Neural cell (in vitro differentiated cells): ENCODE measurements around the gene CLEC16A. TPM values are rescaled to one million over a fixed set of nuclear protein-coding genes. Genes with fewer than 3 reads are reported as not detected.

Experiments
- H2AFZ ChIP-seq: fragments of 200-600, 300-800 bp; sonication (generic), shearing (Covaris generic); 2 replicates; pipeline ENCODE4 v1.6.0; 2014; ENCODE audit warnings: low read depth, mild to moderate bottlenecking, antibody characterized with exemption, low read length, moderate library complexity
- H3F3A ChIP-seq: fragments of 200-600 bp; shearing (Covaris generic); 2 replicates; pipeline ENCODE4 v1.6.1; 2016; ENCODE audit warnings: mild to moderate bottlenecking, moderate library complexity, mixed read lengths, antibody characterized with exemption, low read length; ENCODE audit not compliant: insufficient read depth, poor library complexity, severe bottlenecking
- H3K27ac ChIP-seq: fragments of 200-600, 300-800 bp; sonication (generic), shearing (Covaris generic); 2 replicates; pipeline ENCODE4 v1.5.1; 2014; ENCODE audit warnings: mild to moderate bottlenecking, low read length, moderate library complexity
- H3K27me3 ChIP-seq: fragments of 300-800, 200-600 bp; sonication (generic), shearing (Covaris generic); 2 replicates; pipeline ENCODE4 v1.6.0; 2014; ENCODE audit warnings: mild to moderate bottlenecking, low read depth, low read length, moderate library complexity; ENCODE audit not compliant: insufficient read depth
- H3K36me3 ChIP-seq: fragments of 300-800, 200-600 bp; sonication (generic), shearing (Covaris generic); 2 replicates; pipeline ENCODE4 v1.5.1; 2014; ENCODE audit warnings: mild to moderate bottlenecking, antibody characterized with exemption, low read length, moderate library complexity; ENCODE audit not compliant: insufficient read depth
- H3K4me2 ChIP-seq: fragments of 300-800, 200-600 bp; sonication (generic), shearing (Covaris generic); 2 replicates; pipeline ENCODE4 v1.6.0; 2014; ENCODE audit warnings: mild to moderate bottlenecking, low read length
- H3K4me3 ChIP-seq: fragments of 300-800, 200-600 bp; sonication (generic), shearing (Covaris generic); 2 replicates; pipeline ENCODE4 v1.5.1; 2014; ENCODE audit warnings: mild to moderate bottlenecking, low read length, moderate library complexity
- H3K79me2 ChIP-seq: fragments of 200-600 bp; shearing (Covaris generic); replicated peaks from 2 replicates; pipeline ENCODE4 v1.6.0; 2014; ENCODE audit warnings: mild to moderate bottlenecking, low read length, moderate library complexity; ENCODE audit not compliant: insufficient read depth
- H3K9ac ChIP-seq: fragments of 300-800, 200-600 bp; sonication (generic), shearing (Covaris generic); 2 replicates; pipeline ENCODE4 v1.6.1; 2016; ENCODE audit warnings: mild to moderate bottlenecking, low read length, mixed read lengths
- H3K9me2 ChIP-seq: fragments of 200-600 bp; shearing (Covaris generic); 2 replicates; pipeline ENCODE4 v1.6.1; 2016; ENCODE audit warnings: mild to moderate bottlenecking, low read length, mixed read lengths; ENCODE audit not compliant: insufficient read depth
- H3K9me3 ChIP-seq: fragments of 200-600, 300-800 bp; sonication (generic), shearing (Covaris generic); 2 replicates; pipeline ENCODE4 v1.6.1; 2016; ENCODE audit warnings: mild to moderate bottlenecking, mixed run types, low read length, moderate library complexity, mixed read lengths
- H4K20me1 ChIP-seq: fragments of 200-600 bp; shearing (Covaris generic); 2 replicates; pipeline ENCODE4 v1.6.1; 2016; ENCODE audit warnings: mild to moderate bottlenecking, mixed run types; ENCODE audit not compliant: insufficient read depth
- CTCF ChIP-seq: fragments of 450-650 bp; IDR thresholded peaks from 2 replicates; pipeline ENCODE4 v1.5.1; 2014; ENCODE audit warnings: antibody characterized with exemption, mild to moderate bottlenecking, moderate library complexity; ENCODE audit not compliant: poor library complexity, severe bottlenecking
- EP300 ChIP-seq: fragments of 450-650 bp; conservative IDR thresholded peaks from 2 replicates; pipeline ENCODE4 v1.6.1; 2014; ENCODE audit warnings: antibody characterized with exemption, mild to moderate bottlenecking, moderate library complexity; ENCODE audit not compliant: poor library complexity, severe bottlenecking
- EZH2 ChIP-seq: fragments of 200-600, 300-800 bp; shearing (Covaris generic), sonication (generic); IDR thresholded peaks from 2 replicates; pipeline ENCODE4 v1.6.1; 2014; ENCODE audit warnings: antibody characterized with exemption, low read length, borderline replicate concordance, mild to moderate bottlenecking; ENCODE audit not compliant: insufficient read depth, poor library complexity, severe bottlenecking
- MXI1 ChIP-seq: fragments of 450-650 bp; conservative IDR thresholded peaks from 2 replicates; pipeline ENCODE4 v1.6.1; 2014; ENCODE audit warnings: antibody characterized with exemption, mild to moderate bottlenecking; ENCODE audit not compliant: poor library complexity, severe bottlenecking
- POLR2AphosphoS5 ChIP-seq: IDR thresholded peaks from 2 replicates; pipeline ENCODE4 v1.6.1; 2012
- RAD21 ChIP-seq: fragments of 450-650 bp; conservative IDR thresholded peaks from 2 replicates; pipeline ENCODE4 v1.6.1; 2014; ENCODE audit warnings: antibody characterized with exemption, mild to moderate bottlenecking, moderate library complexity
- REST ChIP-seq: IDR thresholded peaks from 2 replicates; pipeline ENCODE4 v1.6.1; 2012; ENCODE audit warnings: borderline replicate concordance
- SMC3 ChIP-seq: fragments of 450-650 bp; conservative IDR thresholded peaks from 2 replicates; pipeline ENCODE4 v1.6.1; 2014; ENCODE audit warnings: antibody characterized with exemption, mild to moderate bottlenecking, moderate library complexity; ENCODE audit not compliant: poor library complexity
- TAF1 ChIP-seq: IDR thresholded peaks from 2 replicates; pipeline ENCODE4 v1.6.1; 2012; ENCODE audit warnings: low read depth
- polyA plus RNA-seq: library from polyadenylated mRNA; depleted of rRNA; stranded (reverse); fragments of >200 nt; gene quantifications from 2 replicates; pipeline ENCODE4 v1.2.3, GENCODE V29; 2014

The CLEC16A gene
- polyA plus RNA-seq, 1 donor from 2014 or later = 11.1 TPM

- Histone ChIP-seq H3K9ac (no peak overlapping the region), H4K20me1 (no peaks in the 10 kb centered on the region), H3K27me3 (no peaks in the 10 kb centered on the region), H2AFZ (no peak overlapping the region), H3K9me3 (no peaks in the 10 kb centered on the region), H3K27ac (no peak overlapping the region), H3K79me2 (no peaks in the 10 kb centered on the region), H3K4me3 (no peak overlapping the region), H3K4me2 (no peak overlapping the region), H3K9me2 (no peaks in the 10 kb centered on the region), H3F3A (no peaks in the 10 kb centered on the region), H3K36me3 (peaks cover 8% of the 10 kb centered on the region)
- TF ChIP-seq EP300 (no peak), TAF1 (no peak), CTCF (no peak), POLR2AphosphoS5 (no peak), RAD21 (no peak), MXI1 (no peak), EZH2 (no peak)
These were observed 101.1 kb downstream of the CLEC16A start for GRCh38 chr16:11045441-11045840.

- Histone ChIP-seq H3K4me3 (no peak overlapping the region), H3F3A (no peaks in the 10 kb centered on the region), H3K27me3 (no peaks in the 10 kb centered on the region), H3K4me2 (no peak overlapping the region), H3K9me3 (no peaks in the 10 kb centered on the region), H3K9me2 (no peaks in the 10 kb centered on the region), H3K9ac (no peak overlapping the region), H4K20me1 (no peaks in the 10 kb centered on the region), H3K79me2 (no peaks in the 10 kb centered on the region), H3K27ac (no peak overlapping the region), H2AFZ (no peak overlapping the region), H3K36me3 (peaks cover 8% of the 10 kb centered on the region)
- no peak for TF ChIP-seq RAD21
- TF ChIP-seq EZH2 = no peak
- no peak for TF ChIP-seq MXI1
- TF ChIP-seq SMC3 = no peak
- no peak for TF ChIP-seq EP300
- TF ChIP-seq REST = no peak
- TF ChIP-seq CTCF = no peak
- TF ChIP-seq POLR2AphosphoS5 = no peak
- TF ChIP-seq TAF1 = no peak
These were observed 101.5 kb downstream of the CLEC16A start for GRCh38 chr16:11045846-11046245.
